ENCODE measurements around the gene L1CAM.

Gene L1CAM

GRCh38 chrX:153876112-153876491 is 9.9 kb downstream of the L1CAM start:
- no peak for DNase-seq (ENCODE audit: low read depth)
- TF ChIP-seq, protein P1, sequence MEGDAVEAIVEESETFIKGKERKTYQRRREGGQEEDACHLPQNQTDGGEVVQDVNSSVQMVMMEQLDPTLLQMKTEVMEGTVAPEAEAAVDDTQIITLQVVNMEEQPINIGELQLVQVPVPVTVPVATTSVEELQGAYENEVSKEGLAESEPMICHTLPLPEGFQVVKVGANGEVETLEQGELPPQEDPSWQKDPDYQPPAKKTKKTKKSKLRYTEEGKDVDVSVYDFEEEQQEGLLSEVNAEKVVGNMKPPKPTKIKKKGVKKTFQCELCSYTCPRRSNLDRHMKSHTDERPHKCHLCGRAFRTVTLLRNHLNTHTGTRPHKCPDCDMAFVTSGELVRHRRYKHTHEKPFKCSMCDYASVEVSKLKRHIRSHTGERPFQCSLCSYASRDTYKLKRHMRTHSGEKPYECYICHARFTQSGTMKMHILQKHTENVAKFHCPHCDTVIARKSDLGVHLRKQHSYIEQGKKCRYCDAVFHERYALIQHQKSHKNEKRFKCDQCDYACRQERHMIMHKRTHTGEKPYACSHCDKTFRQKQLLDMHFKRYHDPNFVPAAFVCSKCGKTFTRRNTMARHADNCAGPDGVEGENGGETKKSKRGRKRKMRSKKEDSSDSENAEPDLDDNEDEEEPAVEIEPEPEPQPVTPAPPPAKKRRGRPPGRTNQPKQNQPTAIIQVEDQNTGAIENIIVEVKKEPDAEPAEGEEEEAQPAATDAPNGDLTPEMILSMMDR (IDR thresholded peaks at IDR 0.05; ENCODE audit: low read depth, low read length, missing control alignments): no peak
- no peak overlapping the region for H3K4me3 ChIP-seq (ENCODE audit: low read depth, low read length)

- TF ChIP-seq, protein P1 (IDR thresholded peaks at IDR 0.05; ENCODE audit: low read depth, low read length, missing control alignments): no peak
- H3K4me3 ChIP-seq (ENCODE audit: low read depth, low read length): no peak overlapping the region
- DNase-seq (ENCODE audit: low read depth): no peak
Measured at GRCh38 chrX:153875391-153876111, 10.4 kb downstream of the L1CAM start.

DNA sequence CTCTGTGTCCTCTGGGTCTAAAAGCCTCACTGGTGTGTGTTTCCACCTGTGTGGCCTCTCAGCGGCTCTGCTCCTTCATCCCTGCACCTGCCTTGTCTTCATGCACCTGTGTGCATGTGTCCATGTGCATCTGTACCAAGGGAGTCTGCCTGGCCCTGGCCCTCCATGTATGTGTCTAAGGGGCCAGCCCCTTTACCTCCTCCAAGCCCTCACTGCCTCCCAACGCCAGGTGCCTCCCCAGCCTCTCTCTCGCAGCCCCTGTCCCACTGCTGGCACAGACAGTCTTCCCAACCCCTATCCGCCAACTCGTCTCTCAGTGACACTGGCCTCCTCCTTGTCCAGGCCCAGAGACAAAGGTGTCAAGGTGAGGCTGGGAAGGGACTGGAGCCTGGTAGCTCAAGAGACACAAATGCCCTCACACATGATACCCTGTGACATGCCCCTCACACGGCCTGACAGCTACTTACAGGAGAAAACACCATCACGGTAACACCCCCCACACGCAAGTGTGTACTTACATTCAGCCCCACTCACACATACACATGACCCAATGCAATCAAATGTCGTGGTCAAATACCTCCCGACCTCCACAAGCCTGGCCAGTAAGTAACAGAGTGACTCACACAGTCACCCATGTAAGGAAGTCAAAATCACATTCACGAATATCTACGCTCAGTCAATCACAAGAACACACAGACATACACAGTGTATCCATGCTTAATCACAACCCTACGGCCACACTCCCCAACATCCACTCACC is 11.4 kb downstream of the L1CAM start:
- H3K4me3 ChIP-seq (ENCODE audit: low read depth, low read length): no peak overlapping the region
- no peak for DNase-seq (ENCODE audit: low read depth)
- TF ChIP-seq, protein P1 (IDR thresholded peaks at IDR 0.05; ENCODE audit: low read depth, low read length, missing control alignments): no peak

DNA sequence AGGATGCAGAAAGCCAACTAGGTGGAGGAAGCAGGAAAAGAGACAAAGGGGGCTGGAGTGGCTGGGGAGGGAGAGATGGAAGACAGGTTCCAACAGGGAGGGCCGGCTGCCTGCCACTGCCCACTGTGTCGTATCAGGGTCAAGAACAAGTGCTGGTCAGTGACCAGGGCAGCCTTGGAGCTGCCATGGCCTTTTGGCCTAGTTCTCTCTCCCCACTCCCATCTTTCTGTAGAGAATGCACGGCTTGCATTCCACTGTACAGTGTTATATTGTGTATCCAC is 11.9 kb downstream of the L1CAM start:
- TF ChIP-seq, protein P1 (IDR thresholded peaks at IDR 0.05; ENCODE audit: low read depth, low read length, missing control alignments): no peak
- DNase-seq (ENCODE audit: low read depth): no peak
- no peak overlapping the region for H3K4me3 ChIP-seq (ENCODE audit: low read depth, low read length)

DNA sequence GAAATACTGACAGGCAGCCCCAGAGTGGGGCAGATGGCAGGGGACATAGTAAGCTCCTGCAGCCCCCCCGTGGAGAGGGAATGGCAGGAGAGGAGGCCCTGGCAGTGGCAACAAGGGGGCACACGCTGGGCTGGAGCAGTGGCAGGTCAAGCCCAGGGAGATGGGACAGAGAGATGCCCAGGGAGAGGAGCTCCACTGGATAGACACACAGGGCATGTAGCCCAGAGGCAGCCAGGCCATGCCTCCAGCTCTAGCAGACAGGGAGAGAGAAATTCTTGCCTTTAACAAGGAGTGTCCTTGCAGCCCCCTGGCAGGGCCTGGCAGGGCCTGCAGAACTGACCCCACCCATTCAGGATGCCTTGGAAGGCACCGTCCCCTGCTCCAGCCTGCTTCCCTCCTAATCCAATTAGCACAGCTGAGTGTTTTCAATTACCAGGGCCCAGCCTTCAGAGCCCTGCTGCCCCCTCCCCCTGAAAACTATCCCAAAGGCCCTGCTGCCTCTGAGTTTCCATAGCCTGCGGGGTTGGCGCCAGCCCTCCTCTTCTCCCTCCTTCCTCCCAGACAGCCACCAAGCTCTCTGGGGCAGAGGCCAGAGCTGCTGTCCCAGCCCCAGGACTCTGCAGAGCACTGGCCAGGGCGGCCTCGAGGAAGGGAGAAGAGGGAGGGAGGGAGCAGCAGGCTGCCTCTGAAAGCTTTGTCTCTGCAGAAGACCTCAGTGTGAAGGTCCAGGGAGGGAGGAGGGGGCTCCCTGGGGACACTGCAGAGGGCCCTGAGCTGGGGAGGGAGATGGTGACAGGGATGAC is 12.5 kb downstream of the L1CAM start:
- no peak for DNase-seq (ENCODE audit: low read depth)
- TF ChIP-seq, protein P1 (IDR thresholded peaks at IDR 0.05; ENCODE audit: low read depth, low read length, missing control alignments): no peak
- no peak overlapping the region for H3K4me3 ChIP-seq (ENCODE audit: low read depth, low read length)

DNA sequence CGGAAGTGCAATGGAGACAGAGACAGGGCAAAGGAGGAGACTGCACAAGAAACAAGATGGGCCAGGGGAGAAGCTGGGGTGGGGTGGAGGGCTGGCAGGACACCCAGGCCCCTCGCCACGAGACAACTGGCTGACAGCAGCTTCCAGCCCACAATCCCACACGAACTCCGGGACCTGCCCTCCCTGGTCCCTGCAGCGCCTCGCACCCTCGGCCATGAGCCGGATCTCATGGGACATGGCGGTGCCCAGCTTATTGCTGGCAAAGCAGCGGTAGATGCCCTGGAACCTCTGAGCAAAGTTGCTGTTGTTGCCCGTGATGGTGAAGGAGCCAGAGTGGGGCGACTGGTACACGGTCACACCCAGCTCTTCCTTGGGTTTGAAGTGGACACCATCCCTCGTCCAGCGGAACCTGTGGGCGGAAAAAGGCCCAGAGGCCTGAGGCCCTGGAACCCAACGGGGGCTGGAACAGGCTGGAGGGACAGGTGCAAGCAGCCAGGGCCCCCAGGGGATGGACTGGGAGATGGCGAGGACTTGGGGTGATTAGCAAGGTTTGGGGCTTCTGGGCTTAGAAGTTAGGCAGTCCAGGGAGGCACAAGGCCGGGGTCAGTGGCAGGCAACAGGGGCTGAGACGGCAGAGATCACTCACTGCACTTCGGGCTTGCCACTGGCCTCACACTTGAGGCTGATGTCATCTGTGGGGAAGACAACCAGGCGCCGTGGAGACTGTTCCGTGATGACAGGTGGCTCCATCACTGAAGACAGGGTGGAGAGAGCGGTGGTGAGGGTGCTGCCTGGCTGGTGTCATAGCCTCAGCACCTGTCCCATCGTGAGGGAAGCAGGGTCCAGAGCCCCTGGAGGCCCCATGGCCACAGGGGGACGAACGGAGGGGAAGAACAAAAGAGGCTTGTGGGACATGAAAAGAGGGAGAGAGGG is 13.8 kb downstream of the L1CAM start:
- DNase-seq (ENCODE audit: low read depth): no peak
- no peak overlapping the region for H3K4me3 ChIP-seq (ENCODE audit: low read depth, low read length)
- TF ChIP-seq, protein P1 (IDR thresholded peaks at IDR 0.05; ENCODE audit: low read depth, low read length, missing control alignments): no peak

Measured in GM12864 (cell line).